Endometrial microvascular endothelial cells (primary cell): ENCODE measurements around the gene XPR1. TPM values are rescaled to one million over a fixed set of nuclear protein-coding genes. Genes with fewer than 3 reads are reported as not detected.

Experiments
- in situ Hi-C: cut with HindIII; loops from 2 replicates; pipeline ENCODE4 v1.10.0; 2017; ENCODE audit warnings: low sequenced_read_pairs, low pct_unique_long_range_greater_than_20kb; ENCODE audit errors: inconsistent ontology term
- total RNA-seq: library from RNA; depleted of rRNA; stranded (reverse); fragments of >200 nt; gene quantifications from one replicate; pipeline ENCODE4 v1.2.3, GENCODE V29; 2015; ENCODE audit errors: inconsistent ontology term

XPR1 gene
- total RNA-seq: 25.2 TPM

- in situ Hi-C loops: no loop called here
Measured at GRCh38 chr1:180631766-180632325, at the start of gene XPR1. XPR1 (plus strand) TSS chr1:180632022; CDS start chr1:180632202, 180 bp downstream.

- in situ Hi-C loops: no loop called here
Measured at GRCh38 chr1:180584869-180585268, 47.0 kb upstream of the XPR1 start.

- in situ Hi-C loops: no loop called here
Measured at GRCh38 chr1:180585994-180586359, 45.8 kb upstream of the XPR1 start.

GRCh38 chr1:180586671-180587155, 45.1 kb upstream of the XPR1 start:
- in situ Hi-C loops: no loop called here

DNA sequence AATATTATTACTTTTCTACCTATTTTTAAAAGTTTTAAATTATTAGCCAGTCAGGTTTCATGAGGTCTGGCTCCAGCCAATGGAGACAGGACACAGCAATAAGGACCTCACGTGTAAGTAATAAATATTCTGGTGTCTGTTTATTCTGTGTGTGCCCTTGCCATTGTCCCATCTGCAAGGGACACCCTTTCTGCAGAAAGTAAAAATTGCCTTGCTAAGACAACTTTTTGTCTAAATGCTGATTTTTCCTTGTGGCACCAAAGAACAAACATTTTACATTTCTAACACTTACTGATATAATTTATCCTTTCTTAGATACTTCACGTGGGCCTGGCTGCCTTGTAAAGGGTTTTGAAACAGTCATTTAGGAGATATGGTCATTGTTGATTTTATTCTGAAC, 43.7 kb upstream of the XPR1 start:
- in situ Hi-C loops: no loop called here

DNA sequence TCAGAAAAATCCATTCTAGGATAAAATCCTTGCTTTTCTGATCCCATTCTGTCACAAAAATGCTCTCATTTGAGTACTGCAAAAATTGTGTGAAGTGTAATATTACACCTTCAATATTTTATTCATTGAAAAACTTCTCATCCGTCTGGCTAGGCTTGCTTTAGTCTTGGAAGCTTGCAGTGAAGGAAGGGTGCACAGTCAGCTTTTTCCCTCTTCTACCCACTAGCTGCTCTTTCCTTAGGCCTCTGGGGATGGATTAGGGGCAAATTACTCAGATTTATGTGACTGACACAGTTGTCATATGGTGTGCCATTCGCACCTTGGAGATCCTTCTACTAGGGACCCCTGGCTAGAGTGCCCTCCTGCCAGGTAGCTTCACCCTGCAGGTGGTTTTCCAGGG, 40.9 kb upstream of the XPR1 start:
- in situ Hi-C loops: no loop called here

GRCh38 chr1:180593382-180593781, 38.4 kb upstream of the XPR1 start:
- in situ Hi-C loops: no loop called here

DNA sequence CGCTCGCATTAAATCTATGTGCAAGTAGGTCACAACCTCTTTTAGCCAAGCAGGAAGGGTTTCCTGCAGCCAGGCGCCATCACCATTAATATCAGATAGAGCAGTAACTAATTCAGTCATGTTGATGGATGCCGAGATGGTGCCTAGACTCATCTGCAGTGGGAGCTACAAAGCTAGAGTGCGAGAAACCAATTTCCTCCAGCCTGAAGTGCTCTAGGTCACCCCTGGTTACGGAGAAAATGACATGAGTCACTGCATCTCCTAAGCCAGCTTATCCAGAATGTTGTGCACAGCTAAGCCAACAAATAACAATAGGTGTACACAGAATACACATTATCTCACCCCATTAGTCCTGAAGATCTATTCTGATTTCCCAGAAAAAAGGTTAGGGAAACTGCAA, 37.1 kb upstream of the XPR1 start:
- in situ Hi-C loops: no loop called here

- in situ Hi-C loops: no loop called here
Measured at GRCh38 chr1:180595966-180596365, 35.9 kb upstream of the XPR1 start.

DNA sequence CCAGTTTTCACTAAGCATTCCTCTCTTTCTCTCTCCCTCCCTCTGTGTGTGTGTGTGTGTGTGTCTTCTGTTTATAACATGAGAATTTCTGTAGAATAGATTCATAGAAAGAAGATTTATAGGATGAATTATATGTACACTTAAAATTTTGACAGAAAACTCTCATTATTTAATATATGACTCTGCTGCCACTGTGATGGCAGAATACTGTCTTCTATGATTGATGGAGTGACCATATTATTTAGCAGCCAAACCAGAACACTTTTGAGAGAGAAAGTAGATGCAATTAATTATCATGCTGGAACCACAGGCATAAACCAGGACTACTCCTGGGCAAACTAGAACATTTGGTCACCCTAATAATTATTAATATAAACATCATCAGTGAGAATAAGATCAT, 34.3 kb upstream of the XPR1 start:
- in situ Hi-C loops: no loop called here

GRCh38 chr1:180598333-180598974, 33.4 kb upstream of the XPR1 start:
- in situ Hi-C loops: no loop called here

DNA sequence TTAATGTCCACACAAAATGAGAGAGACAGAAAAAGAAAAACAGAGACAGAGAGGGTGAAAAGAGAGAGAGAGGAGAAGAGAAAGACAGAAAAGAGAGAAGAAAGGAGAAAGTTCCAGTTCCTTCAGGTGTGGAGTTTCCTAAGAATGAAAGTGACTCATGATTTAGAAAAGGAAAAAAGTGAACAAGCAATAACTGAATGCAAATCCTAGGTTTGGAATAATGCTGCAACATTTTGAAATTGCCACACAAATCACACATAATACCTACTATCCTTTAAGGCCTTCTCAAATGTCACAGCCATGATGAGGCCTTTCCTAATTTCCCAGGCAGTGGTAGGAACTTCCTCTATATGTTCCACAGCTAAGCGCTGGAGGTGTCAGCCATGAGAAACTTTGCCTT, 31.5 kb upstream of the XPR1 start:
- in situ Hi-C loops: no loop called here

- in situ Hi-C loops: no loop called here
Measured at GRCh38 chr1:180601512-180601911, 30.3 kb upstream of the XPR1 start.

DNA sequence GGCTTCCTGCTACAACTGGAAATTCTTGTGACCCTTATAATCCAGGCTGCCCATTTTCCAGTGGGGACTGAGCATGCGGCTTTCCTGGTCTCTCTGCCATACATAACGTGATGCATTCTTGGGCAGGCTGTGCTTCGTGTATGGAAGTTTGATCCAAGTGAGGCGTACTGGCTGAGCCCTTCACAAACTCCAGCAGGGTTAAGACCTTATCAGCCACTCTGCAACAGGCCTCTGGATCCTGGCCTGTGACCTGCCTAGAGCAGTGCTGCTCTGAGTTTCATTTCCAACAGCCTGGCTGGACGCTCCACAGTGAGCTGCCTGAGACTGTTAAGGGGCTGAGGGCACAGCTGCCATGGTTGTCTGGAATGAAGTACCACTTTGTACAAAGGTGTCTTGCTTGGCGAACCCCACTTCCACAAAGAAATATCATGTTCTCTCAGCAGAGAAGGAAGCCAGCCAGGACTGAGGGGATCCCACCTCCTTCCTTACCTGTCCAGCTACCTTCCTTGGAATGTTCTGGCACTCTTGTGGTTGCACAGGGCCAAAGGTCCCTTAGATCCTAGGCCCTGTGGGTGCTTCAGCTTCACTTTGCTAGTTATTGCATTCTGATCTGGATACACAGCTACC, 28.5 kb upstream of the XPR1 start:
- in situ Hi-C loops: no loop called here

DNA sequence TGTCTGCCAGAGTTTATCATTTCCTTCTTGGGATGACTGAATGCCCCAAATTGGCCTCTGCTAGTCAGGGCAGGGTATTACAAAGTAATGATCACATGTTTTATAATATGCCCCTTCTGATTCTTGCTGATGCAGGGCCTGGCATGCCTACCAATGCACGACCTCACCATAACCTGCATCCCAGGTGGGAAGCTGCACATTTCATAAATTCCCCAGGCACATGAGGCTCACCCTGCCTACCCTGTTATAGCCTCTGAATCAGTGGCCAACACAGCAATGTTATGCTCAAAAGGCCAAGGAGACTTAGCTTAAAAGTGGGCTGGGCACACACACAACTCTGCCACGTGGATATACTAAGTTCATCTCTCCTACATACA, 28.0 kb upstream of the XPR1 start:
- in situ Hi-C loops: no loop called here

DNA sequence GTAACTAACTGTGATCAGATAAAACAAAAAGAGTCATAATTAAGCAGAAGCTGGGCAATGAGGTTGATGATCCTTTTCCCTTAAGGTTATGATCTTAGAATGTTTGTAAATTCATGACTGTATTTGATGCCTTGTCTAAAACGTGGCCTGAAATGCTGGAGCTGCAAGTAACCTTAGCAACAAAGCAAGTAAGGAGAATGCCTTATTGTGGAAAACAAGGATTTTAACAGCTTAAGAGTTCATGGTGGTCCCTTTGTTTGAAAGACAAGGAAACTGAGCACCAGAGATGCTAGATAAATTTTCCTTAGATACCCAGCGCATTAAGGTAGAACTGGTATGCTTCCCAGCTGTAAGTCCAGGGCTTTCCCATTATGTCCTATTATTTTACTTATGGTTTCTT, 25.7 kb upstream of the XPR1 start:
- in situ Hi-C loops: no loop called here

DNA sequence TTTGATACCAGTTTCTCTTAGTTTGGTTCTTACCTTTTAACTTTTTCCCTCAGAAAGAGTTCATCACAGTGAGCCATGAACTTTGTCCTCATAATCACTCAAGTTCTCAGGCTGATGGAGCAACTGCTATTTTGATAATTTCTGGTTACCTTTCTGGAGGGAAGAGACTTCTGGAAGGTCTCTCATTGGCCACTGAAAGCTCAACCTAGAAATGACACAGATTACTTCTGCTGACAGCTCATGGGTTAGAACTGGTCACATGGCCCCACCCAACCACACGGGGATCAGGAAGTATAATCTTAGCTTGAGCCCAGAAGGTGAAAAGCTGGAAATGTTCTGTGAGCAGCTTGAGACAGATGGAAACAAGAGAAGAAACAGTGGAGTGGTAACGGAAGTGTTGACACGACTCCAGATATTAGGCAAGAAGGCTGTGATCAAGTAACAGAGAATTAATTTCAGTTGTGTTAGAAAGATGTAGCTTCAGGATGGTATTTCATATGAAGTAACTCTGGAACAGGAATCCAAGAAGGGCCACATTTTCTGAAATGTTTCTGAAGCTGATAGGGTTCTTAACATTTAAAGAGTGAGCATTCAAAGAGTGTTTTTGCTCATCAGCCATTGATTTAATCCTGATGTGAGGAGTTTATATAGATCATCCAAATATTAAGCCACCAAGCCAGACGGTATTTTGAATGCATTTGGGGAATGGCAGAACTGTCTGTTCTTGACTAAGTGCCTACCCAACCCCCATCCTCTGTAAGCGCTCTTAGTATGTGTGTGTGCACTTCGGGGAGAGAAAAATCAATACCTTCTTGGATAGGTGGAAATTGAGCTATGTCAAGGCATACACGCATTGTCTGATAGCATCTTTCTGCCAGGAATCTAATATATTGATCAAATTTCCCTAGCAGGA, 21.9 kb upstream of the XPR1 start:
- in situ Hi-C loops: no loop called here

- in situ Hi-C loops: no loop called here
Measured at GRCh38 chr1:180610556-180611015, 21.2 kb upstream of the XPR1 start.
